OCI-LY7 (cell line): Measurements from ENCODE around the gene WNT7B. TPM values are rescaled to one million over a fixed set of nuclear protein-coding genes. Genes with fewer than 3 reads are reported as not detected.

Experiments used
- BruUV-seq: library from RNA; stranded (reverse); fragments of 400-500 nt; replicated peaks from 2 replicates; lab custom pipeline; 2021; lab: Mats Ljungman, UMichigan
- CTCF ChIA-PET: fragments of 300-600 bp; sonication (Branson Sonifier 250); formaldehyde crosslinking; loops from one replicate; lab custom pipeline; 2022; ENCODE audit warnings: antibody characterized with exemption; ENCODE audit not compliant: unreplicated experiment; lab: Charles Lee
- POLR2A ChIA-PET: fragments of 300-600 bp; sonication (Branson Sonifier 250); formaldehyde crosslinking; loops from one replicate; lab custom pipeline; 2022; ENCODE audit warnings: antibody characterized with exemption; lab: Charles Lee
- DNase-seq: peaks from one replicate; pipeline ENCODE4 v3.0.0-alpha.2; 2015; ENCODE audit warnings: low spot score
- H2AFZ ChIP-seq: fragments of 200-600 bp; sonication (generic), shearing (Covaris generic); 2 replicates; pipeline ENCODE4 v1.6.1; 2014; ENCODE audit warnings: mild to moderate bottlenecking, antibody characterized with exemption, low read length, moderate library complexity
- H3K27ac ChIP-seq: fragments of 200-600 bp; sonication (generic); 2 replicates; pipeline ENCODE4 v1.5.1; 2014; ENCODE audit warnings: mixed run types, low read depth, mild to moderate bottlenecking, moderate library complexity, low read length, inconsistent platforms; ENCODE audit not compliant: poor library complexity, severe bottlenecking
- H3K36me3 ChIP-seq: fragments of 200-600 bp; sonication (generic); 2 replicates; pipeline ENCODE4 v1.6.1; 2014; ENCODE audit warnings: mild to moderate bottlenecking, antibody characterized with exemption, low read length, moderate library complexity, mixed read lengths; ENCODE audit not compliant: insufficient read depth
- H3K4me1 ChIP-seq: fragments of 200-600 bp; sonication (generic); 2 replicates; pipeline ENCODE4 v1.5.1; 2014; ENCODE audit warnings: mild to moderate bottlenecking, low read length; ENCODE audit not compliant: insufficient read depth, poor library complexity, severe bottlenecking
- H3K4me2 ChIP-seq: fragments of 200-600 bp; sonication (generic); 2 replicates; pipeline ENCODE4 v1.6.1; 2014; ENCODE audit warnings: mild to moderate bottlenecking, low read length
- H3K4me3 ChIP-seq: fragments of 200-600 bp; sonication (generic); 2 replicates; pipeline ENCODE4 v1.5.1; 2014; ENCODE audit warnings: mild to moderate bottlenecking, low read depth, low read length; ENCODE audit not compliant: poor library complexity, severe bottlenecking
- H3K79me2 ChIP-seq: fragments of 200-600 bp; sonication (generic); 2 replicates; pipeline ENCODE4 v1.6.1; 2016; ENCODE audit warnings: low read depth, mild to moderate bottlenecking, low read length, moderate library complexity, mixed read lengths; ENCODE audit not compliant: insufficient read depth
- H3K9me2 ChIP-seq: fragments of 200-600 bp; sonication (generic); 2 replicates; pipeline ENCODE4 v1.6.1; 2016; ENCODE audit warnings: mild to moderate bottlenecking, low read length, mixed read lengths; ENCODE audit not compliant: insufficient read depth
- H3K9me3 ChIP-seq: fragments of 200-600 bp; sonication (generic); 2 replicates; pipeline ENCODE4 v1.6.1; 2014; ENCODE audit warnings: mild to moderate bottlenecking, mixed run types, low read length, mixed read lengths
- H4K20me1 ChIP-seq: fragments of 200-600 bp; sonication (generic); 2 replicates; pipeline ENCODE4 v1.6.1; 2014; ENCODE audit warnings: mild to moderate bottlenecking, antibody characterized with exemption, low read length, moderate library complexity, mixed read lengths; ENCODE audit not compliant: insufficient read depth
- EZH2phosphoT487 ChIP-seq: fragments of 200-600 bp; sonication (generic); IDR thresholded peaks from 2 replicates; pipeline ENCODE4 v1.6.1; 2018; ENCODE audit warnings: low read depth, borderline replicate concordance, mild to moderate bottlenecking, mixed run types, antibody characterized with exemption, low read length, moderate library complexity, mixed read lengths
- intact Hi-C: fragments of 100-400 bp; cut with micrococcal nuclease; formaldehyde crosslinking; loops from one replicate; pipeline ENCODE4 v1.10.0; 2022; ENCODE audit not compliant: unreplicated experiment
- total RNA-seq, 2 experiments: library from RNA; depleted of rRNA in 1 of 2; stranded (reverse); fragments of >200 nt in 1 of 2; shearing (Covaris generic) in 1 of 2; gene quantifications; 2 replicates each; pipeline ENCODE4 v1.2.3, GENCODE V29; 2014 to 2022
- TF ChIP-seq, protein P1 (sequence below): fragments of 200-600 bp; sonication (generic); conservative IDR thresholded peaks from 2 replicates; pipeline ENCODE4 v1.5.1; 2014; ENCODE audit warnings: mild to moderate bottlenecking, antibody characterized with exemption, low read length, moderate library complexity, mixed read lengths

The WNT7B gene
- total RNA-seq, 2 experiments from 2014 or later = not detected

- no peaks in the 10 kb centered on the region for H3K79me2 ChIP-seq
- H3K4me1 ChIP-seq = peaks cover 43% of the 10 kb centered on the region
- no peak overlapping the region for H3K4me3 ChIP-seq
- no peaks in the 10 kb centered on the region for H3K9me2 ChIP-seq
- intact Hi-C loops = loop anchor here (10.0 kb wide), 1 partner anchor 316 kb away; no protein-coding TSS in a partner anchor
- H3K9me3 ChIP-seq = no peaks in the 10 kb centered on the region
- BruUV-seq = no TSS peak
- TF ChIP-seq EZH2phosphoT487 = no peak
- TF ChIP-seq, protein P1, sequence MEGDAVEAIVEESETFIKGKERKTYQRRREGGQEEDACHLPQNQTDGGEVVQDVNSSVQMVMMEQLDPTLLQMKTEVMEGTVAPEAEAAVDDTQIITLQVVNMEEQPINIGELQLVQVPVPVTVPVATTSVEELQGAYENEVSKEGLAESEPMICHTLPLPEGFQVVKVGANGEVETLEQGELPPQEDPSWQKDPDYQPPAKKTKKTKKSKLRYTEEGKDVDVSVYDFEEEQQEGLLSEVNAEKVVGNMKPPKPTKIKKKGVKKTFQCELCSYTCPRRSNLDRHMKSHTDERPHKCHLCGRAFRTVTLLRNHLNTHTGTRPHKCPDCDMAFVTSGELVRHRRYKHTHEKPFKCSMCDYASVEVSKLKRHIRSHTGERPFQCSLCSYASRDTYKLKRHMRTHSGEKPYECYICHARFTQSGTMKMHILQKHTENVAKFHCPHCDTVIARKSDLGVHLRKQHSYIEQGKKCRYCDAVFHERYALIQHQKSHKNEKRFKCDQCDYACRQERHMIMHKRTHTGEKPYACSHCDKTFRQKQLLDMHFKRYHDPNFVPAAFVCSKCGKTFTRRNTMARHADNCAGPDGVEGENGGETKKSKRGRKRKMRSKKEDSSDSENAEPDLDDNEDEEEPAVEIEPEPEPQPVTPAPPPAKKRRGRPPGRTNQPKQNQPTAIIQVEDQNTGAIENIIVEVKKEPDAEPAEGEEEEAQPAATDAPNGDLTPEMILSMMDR = no peak
- no peaks in the 10 kb centered on the region for H4K20me1 ChIP-seq
- no peak for DNase-seq
- H3K27ac ChIP-seq = peak overlapping the region; percentile 21
- ChIA-PET POLR2A (interaction anchor here (0.7 kb wide), 1 partner anchor 59 kb away, joined by 3 read pairs; no protein-coding TSS in a partner anchor), CTCF (interaction anchor here (1.1 kb wide), 1 partner anchor 14 kb away, joined by 4 read pairs; no protein-coding TSS in a partner anchor)
- no peak overlapping the region for H2AFZ ChIP-seq
- H3K36me3 ChIP-seq = no peaks in the 10 kb centered on the region
- peak overlapping the region; percentile 39 for H3K4me2 ChIP-seq
Observed at GRCh38 chr22:45998638-45999378, 21.8 kb upstream of the WNT7B start.

- H3K36me3 ChIP-seq = no peaks in the 10 kb centered on the region
- no peaks in the 10 kb centered on the region for H3K79me2 ChIP-seq
- H3K4me2 ChIP-seq = peak overlapping the region; percentile 54
- peaks cover 43% of the 10 kb centered on the region for H3K4me1 ChIP-seq
- no peaks in the 10 kb centered on the region for H3K9me2 ChIP-seq
- CTCF ChIA-PET = interaction anchor here (1.1 to 3.1 kb wide), 2 partner anchors 8 to 15 kb away, joined by 4 to 18 read pairs; no protein-coding TSS in a partner anchor
- no peak for DNase-seq
- intact Hi-C loops = loop anchor here (10.0 kb wide), 1 partner anchor 317 kb away; no protein-coding TSS in a partner anchor
- H2AFZ ChIP-seq = peak overlapping the region; percentile 49; the same call in 1 of the 2 replicates
- H3K9me3 ChIP-seq = no peaks in the 10 kb centered on the region
- no TSS peak for BruUV-seq
- H3K4me3 ChIP-seq = no peak overlapping the region
- H3K27ac ChIP-seq = no peak overlapping the region
- no peak for TF ChIP-seq EZH2phosphoT487
- TF ChIP-seq, protein P1 = no peak
- H4K20me1 ChIP-seq = no peaks in the 10 kb centered on the region
- POLR2A ChIA-PET = interaction anchor here (1.6 kb wide), 1 partner anchor 38 kb away, joined by 5 read pairs; no protein-coding TSS in a partner anchor
Observed at GRCh38 chr22:45997777-45998637, 21.0 kb upstream of the WNT7B start.
